Hepatocyte (in vitro differentiated cells): ENCODE data around the gene TOP2B. TPM values are rescaled to one million over a fixed set of nuclear protein-coding genes. Genes with fewer than 3 reads are reported as not detected.
A peak's percentile ranks its signal among the peaks of the same experiment; 100 is the strongest.

Source experiments
- DNase-seq: peaks from one replicate; pipeline ENCODE4 v3.0.0-alpha.2; 2016; ENCODE audit warnings: low spot score
- H2AFZ ChIP-seq: fragments of 200-600 bp; sonication (generic); 2 replicates; pipeline ENCODE4 v1.6.0; 2016; ENCODE audit warnings: antibody characterized with exemption, mild to moderate bottlenecking
- H3K27ac ChIP-seq: fragments of 200-600 bp; sonication (generic); 2 replicates; pipeline ENCODE4 v1.5.1; 2016; ENCODE audit warnings: mild to moderate bottlenecking
- H3K27me3 ChIP-seq: fragments of 200-600 bp; sonication (generic); 2 replicates; pipeline ENCODE4 v1.6.1; 2016
- H3K36me3 ChIP-seq: fragments of 200-600 bp; sonication (generic); replicated peaks from 2 replicates; pipeline ENCODE4 v1.5.1; 2016; ENCODE audit warnings: low read depth; ENCODE audit not compliant: insufficient read depth
- H3K4me1 ChIP-seq: fragments of 200-600 bp; sonication (generic); 2 replicates; pipeline ENCODE4 v1.5.1; 2016; ENCODE audit warnings: mild to moderate bottlenecking, moderate library complexity; ENCODE audit not compliant: insufficient read depth
- H3K4me2 ChIP-seq: fragments of 200-600 bp; sonication (generic); 2 replicates; pipeline ENCODE4 v1.6.0; 2016
- H3K4me3 ChIP-seq: fragments of 200-600 bp; sonication (generic); 2 replicates; pipeline ENCODE4 v1.5.1; 2016; ENCODE audit warnings: mild to moderate bottlenecking
- H3K79me2 ChIP-seq: fragments of 200-600 bp; sonication (generic); 2 replicates; pipeline ENCODE4 v1.6.0; 2017; ENCODE audit warnings: mild to moderate bottlenecking
- H3K9me2 ChIP-seq: fragments of 200-600 bp; sonication (generic); replicated peaks from 2 replicates; pipeline ENCODE4 v1.6.0; 2017; ENCODE audit warnings: mild to moderate bottlenecking; ENCODE audit not compliant: insufficient read depth
- H3K9me3 ChIP-seq: fragments of 200-600 bp; sonication (generic); 2 replicates; pipeline ENCODE4 v1.5.1; 2016; ENCODE audit warnings: low read depth, mild to moderate bottlenecking
- H4K20me1 ChIP-seq: fragments of 200-600 bp; sonication (generic); 2 replicates; pipeline ENCODE4 v1.6.0; 2016; ENCODE audit warnings: mild to moderate bottlenecking; ENCODE audit not compliant: insufficient read depth, poor library complexity, severe bottlenecking
- EZH2 ChIP-seq: fragments of 200-600 bp; sonication (generic); IDR thresholded peaks from 2 replicates; pipeline ENCODE4 v1.6.1; 2016; ENCODE audit warnings: antibody characterized with exemption, mild to moderate bottlenecking, borderline replicate concordance
- EZH2phosphoT487 ChIP-seq: fragments of 200-600 bp; sonication (generic); IDR thresholded peaks from one replicate; pipeline ENCODE4 v1.6.1; 2018; ENCODE audit warnings: antibody characterized with exemption, mild to moderate bottlenecking, low read depth, moderate library complexity; ENCODE audit not compliant: unreplicated experiment, severe bottlenecking
- WGBS: methylation state at CpG from one replicate; pipeline ENCODE4 v1.1.6; 2016; ENCODE audit warnings: low lambda C conversion rate; ENCODE audit errors: missing lambda C conversion rate; 5-methylcytosine and 5-hydroxymethylcytosine counted together
- polyA plus RNA-seq: library from polyadenylated mRNA; unstranded; fragments of >200 nt; fragmentation: Nextera tagmentation; extraction: Ambion mirVana; gene quantifications from 2 replicates; pipeline ENCODE4 v1.2.1, GENCODE V29; 2016
- total RNA-seq: library from RNA; depleted of rRNA; stranded (reverse); fragments of >200 nt; gene quantifications from 2 replicates; pipeline ENCODE4 v1.2.3, GENCODE V29; 2014
- TF ChIP-seq, protein P1 (sequence below): fragments of 200-600 bp; sonication (generic); IDR thresholded peaks from 2 replicates; pipeline ENCODE4 v1.5.1; 2016; ENCODE audit warnings: antibody characterized with exemption, mild to moderate bottlenecking; ENCODE audit not compliant: poor library complexity

TOP2B gene
- total and polyA plus RNA-seq, 2 experiments from 2014 or later: 49.5 to 109 TPM

DNA sequence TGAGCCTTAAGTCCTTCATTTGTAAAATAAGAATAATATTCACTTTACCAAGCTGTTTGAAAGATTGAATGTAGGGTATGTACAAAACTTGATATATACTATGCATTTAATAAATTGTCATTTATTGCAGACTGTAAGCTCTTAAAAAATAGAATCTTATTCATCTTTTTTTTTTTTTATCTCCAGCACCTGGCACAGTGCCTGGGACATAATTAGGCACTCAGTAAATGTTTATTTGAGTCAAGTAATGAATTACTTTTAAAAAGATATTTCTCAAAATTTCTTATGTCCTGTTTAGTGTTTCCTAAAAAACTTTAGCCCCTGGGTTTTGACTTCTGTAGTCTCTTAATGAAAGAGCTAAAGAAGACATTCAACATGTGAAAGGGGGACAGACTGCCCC is 71.7 kb downstream of the TOP2B start:
- no peak for DNase-seq
- Histone ChIP-seq H3K36me3 (no peaks in the 10 kb centered on the region), H3K79me2 (no peaks in the 10 kb centered on the region), H3K4me3 (no peak overlapping the region), H3K9me2 (no peaks in the 10 kb centered on the region), H3K4me2 (no peak overlapping the region), H3K27me3 (no peaks in the 10 kb centered on the region), H4K20me1 (no peaks in the 10 kb centered on the region), H3K4me1 (peaks cover 23% of the 10 kb centered on the region), H2AFZ (no peak overlapping the region), H3K9me3 (no peaks in the 10 kb centered on the region), H3K27ac (peak overlapping the region; percentile 63)
- TF ChIP-seq EZH2phosphoT487 (no peak), EZH2 (no peak)
- TF ChIP-seq, protein P1, sequence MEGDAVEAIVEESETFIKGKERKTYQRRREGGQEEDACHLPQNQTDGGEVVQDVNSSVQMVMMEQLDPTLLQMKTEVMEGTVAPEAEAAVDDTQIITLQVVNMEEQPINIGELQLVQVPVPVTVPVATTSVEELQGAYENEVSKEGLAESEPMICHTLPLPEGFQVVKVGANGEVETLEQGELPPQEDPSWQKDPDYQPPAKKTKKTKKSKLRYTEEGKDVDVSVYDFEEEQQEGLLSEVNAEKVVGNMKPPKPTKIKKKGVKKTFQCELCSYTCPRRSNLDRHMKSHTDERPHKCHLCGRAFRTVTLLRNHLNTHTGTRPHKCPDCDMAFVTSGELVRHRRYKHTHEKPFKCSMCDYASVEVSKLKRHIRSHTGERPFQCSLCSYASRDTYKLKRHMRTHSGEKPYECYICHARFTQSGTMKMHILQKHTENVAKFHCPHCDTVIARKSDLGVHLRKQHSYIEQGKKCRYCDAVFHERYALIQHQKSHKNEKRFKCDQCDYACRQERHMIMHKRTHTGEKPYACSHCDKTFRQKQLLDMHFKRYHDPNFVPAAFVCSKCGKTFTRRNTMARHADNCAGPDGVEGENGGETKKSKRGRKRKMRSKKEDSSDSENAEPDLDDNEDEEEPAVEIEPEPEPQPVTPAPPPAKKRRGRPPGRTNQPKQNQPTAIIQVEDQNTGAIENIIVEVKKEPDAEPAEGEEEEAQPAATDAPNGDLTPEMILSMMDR: no peak

DNA sequence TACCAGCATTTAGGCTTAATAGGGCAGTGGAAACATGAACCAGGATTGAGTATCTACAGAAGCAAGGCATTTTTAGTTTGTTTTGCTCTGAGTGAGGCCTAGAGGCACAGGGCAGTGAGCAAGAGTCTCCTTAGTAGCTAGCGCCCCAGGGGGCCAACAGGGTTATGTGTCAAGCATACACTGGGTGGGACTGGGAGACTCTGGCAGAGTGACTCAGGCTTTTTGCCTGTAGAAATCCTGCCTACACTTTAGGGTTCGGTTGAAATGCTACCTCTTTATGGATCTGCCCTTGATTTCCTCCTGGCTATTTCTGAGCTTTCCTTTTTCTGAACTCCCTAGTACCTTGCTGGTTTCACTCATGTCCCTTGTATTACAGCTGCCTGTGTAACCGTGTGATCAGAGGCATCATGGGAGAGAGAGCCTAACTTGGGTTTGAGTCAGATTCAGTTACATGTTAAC is 72.2 kb downstream of the TOP2B start:
- peak; percentile 82 for DNase-seq
- Histone ChIP-seq H3K27ac (peak overlapping the region; percentile 63), H3K9me3 (no peaks in the 10 kb centered on the region), H3K36me3 (no peaks in the 10 kb centered on the region), H3K4me1 (peaks cover 23% of the 10 kb centered on the region), H3K27me3 (no peaks in the 10 kb centered on the region), H3K79me2 (no peaks in the 10 kb centered on the region), H4K20me1 (no peaks in the 10 kb centered on the region), H3K4me3 (no peak overlapping the region), H3K4me2 (no peak overlapping the region), H3K9me2 (no peaks in the 10 kb centered on the region), H2AFZ (no peak overlapping the region)
- TF ChIP-seq EZH2: no peak
- no peak for TF ChIP-seq EZH2phosphoT487
- TF ChIP-seq, protein P1: peak; percentile 42
- 40% methylated on average over 3 of the region's 3 CpGs for WGBS

GRCh38 chr3:25589783-25590258 is 74.9 kb downstream of the TOP2B start:
- Histone ChIP-seq H3K36me3 (no peaks in the 10 kb centered on the region), H3K4me1 (peaks cover 17% of the 10 kb centered on the region), H3K27ac (peak overlapping the region; percentile 61), H2AFZ (no peak overlapping the region), H3K4me3 (no peak overlapping the region), H3K4me2 (no peak overlapping the region), H4K20me1 (no peaks in the 10 kb centered on the region), H3K27me3 (no peaks in the 10 kb centered on the region), H3K79me2 (no peaks in the 10 kb centered on the region), H3K9me2 (no peaks in the 10 kb centered on the region), H3K9me3 (no peaks in the 10 kb centered on the region)
- TF ChIP-seq, protein P1: no peak
- TF ChIP-seq EZH2 (no peak), EZH2phosphoT487 (no peak)
- 75% methylated on average over 8 of the region's 8 CpGs for WGBS
- peak; percentile 42 for DNase-seq
